GM18951 (cell line): ENCODE results near the gene YDJC.
"Not testable (repeated sequence)": the region's sequence is repeated elsewhere in the genome, so short reads cannot be mapped to it uniquely, and the experiment has no call there.

Experiments
- POLR2A ChIP-seq: IDR thresholded peaks from 4 replicates; pipeline ENCODE4 v1.6.1; 2011; ENCODE audit warnings: mild to moderate bottlenecking; ENCODE audit not compliant: insufficient read length, insufficient read depth; ENCODE audit errors: extremely low read depth
- in situ Hi-C: fragments of 300-500 bp; cut with MboI; formaldehyde crosslinking; loops from one replicate; pipeline ENCODE4 v1.12.0; 2022; ENCODE audit warnings: low sequenced_read_pairs, mixed read lengths, inconsistent platforms; ENCODE audit not compliant: unreplicated experiment

YDJC gene

DNA sequence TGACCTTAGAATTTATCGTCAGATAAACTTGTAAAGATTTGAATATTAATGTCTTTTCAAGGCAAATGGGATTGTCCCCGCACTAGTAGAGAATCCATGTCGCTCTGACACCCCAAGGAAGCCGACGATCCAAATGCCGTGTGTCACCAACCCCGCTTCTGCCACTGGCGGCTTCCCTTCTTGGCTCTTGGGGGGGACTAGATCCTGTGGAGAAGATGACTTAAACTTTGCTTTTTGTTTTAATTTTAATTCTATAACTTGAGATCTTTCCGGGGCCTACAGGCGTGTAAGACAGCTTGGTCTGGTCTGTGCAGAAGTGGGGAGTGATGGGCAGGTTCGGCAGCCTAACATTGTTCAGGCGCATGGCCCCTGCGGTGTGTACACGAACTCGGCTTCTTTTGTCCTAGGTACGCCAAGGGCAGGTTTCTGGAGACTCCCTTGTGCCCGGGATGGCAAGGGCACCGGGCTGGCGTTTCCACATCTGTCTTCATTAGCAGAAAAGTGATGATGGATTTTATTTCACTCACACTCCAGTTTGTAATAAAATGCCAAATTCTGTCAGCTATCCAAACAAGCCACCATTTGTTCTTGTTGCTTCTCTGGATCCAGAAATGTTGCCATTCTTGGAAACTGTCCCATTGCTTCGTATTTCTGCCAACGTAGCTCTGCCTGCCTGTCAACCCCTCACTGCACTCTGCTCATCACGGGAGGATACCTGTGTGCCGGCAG, 6.7 kb downstream of the YDJC start:
- in situ Hi-C loops = no loop called here
- no peak for TF ChIP-seq POLR2A

DNA sequence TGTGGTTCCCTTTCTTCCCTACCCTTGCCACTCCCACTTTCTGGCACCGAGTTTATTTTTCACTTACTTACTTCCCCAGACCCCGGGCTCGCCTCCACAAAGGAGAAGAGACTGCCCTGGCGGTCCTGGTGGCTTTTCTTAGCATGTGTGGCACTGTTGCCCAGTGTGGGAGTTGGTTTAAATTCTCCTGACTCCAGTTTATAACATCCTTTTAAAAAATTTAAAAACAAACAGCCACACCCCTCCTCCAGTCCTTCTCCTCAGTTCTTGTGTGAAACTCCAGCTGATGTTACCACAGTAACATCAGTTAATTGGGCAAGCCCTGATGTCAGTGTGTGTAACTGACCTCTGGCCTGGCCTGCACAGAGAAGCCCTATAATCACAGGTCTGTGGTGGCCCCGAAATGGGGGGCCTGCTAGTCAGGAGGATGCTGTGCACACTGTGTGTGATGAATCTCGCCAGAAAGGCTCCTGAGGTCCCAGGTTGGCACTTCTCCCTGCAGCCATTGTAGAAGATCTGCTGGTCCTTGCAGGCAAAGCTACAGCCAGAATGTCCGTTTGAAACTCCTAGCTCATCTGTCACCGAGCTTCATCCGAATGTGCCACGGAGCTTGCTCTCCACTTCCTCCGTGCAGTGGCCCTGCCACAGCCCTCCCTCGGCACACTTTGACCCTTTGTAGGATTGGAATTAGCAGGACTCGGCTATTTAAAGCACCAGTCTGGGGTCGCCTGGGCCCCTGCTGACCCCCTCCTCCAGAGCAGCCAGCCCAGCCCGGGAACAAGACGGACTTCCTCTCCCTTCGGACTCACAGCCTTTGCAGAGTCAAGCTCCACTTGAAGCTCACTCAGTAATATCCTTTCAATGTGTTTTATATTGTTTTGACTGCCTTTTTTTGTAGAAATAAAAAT, 7.6 kb downstream of the YDJC start:
- in situ Hi-C loops = no loop called here
- no peak for TF ChIP-seq POLR2A

DNA sequence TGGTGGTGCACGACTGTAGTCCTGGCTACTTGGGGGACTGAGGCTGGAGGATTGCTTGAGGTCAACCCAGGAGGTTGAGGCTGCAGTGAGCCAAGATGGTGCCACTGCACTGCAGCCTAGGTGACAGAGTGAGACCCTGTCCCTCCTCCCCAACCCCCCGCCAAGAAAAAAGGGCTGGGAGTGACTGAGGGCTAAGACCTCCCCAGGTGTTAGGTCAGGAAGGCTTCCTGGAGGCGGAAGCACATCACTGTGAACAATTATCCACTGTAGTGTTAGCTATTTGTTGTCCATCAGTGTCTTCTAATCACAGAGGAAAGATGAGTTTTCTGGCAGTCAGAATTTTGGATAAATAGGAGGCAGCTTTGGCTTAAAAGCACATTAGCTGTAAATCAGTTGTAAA, 8.8 kb downstream of the YDJC start:
- in situ Hi-C loops = no loop called here
- no peak for TF ChIP-seq POLR2A

- in situ Hi-C loops = not testable (repeated sequence)
Observed at GRCh38 chr22:21617337-21617736, 12.5 kb downstream of the YDJC start.

DNA sequence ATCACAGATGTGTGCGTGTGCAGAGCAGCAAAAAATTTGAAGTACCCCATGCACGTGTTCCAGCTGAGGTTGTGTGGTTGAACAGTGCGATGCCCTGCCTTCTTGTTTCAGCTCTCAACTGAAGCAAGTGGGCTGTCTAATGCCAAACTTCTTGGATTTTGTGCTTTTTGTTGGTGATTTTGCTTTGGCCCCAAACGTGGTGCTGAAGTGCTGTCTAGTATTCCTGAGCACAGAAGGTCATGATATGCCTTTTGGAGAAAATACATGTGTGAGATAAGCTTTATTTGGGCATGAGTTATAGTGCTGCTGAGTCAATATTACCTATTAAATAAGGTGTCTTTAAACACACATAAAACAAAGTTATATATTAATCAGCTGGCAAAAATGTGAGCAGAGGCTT, 14.1 kb downstream of the YDJC start:
- no peak for TF ChIP-seq POLR2A
- in situ Hi-C loops = no loop called here

GRCh38 chr22:21613553-21614233, 16.1 kb downstream of the YDJC start:
- in situ Hi-C loops = no loop called here
- TF ChIP-seq POLR2A = no peak

DNA sequence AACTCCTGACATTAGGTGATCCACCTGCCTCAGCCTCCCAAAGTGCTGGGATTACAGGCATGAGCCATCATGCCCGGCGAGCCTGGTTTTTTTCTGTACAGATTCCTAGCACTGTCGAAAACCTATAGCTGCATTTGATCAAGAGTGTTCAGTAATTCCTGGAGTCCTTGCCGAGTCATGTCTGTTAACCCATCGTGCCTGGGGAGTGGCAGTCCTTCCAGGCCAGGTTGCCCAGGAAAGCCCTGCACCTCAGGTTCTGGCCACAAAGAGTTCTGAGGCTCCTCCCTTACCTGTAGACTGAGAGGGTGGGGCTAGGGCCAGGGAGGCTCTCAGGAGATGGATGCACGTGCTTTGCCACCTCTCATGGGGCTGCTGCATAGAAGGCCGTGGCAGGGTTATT, 17.0 kb downstream of the YDJC start:
- in situ Hi-C loops = no loop called here
- TF ChIP-seq POLR2A = no peak

DNA sequence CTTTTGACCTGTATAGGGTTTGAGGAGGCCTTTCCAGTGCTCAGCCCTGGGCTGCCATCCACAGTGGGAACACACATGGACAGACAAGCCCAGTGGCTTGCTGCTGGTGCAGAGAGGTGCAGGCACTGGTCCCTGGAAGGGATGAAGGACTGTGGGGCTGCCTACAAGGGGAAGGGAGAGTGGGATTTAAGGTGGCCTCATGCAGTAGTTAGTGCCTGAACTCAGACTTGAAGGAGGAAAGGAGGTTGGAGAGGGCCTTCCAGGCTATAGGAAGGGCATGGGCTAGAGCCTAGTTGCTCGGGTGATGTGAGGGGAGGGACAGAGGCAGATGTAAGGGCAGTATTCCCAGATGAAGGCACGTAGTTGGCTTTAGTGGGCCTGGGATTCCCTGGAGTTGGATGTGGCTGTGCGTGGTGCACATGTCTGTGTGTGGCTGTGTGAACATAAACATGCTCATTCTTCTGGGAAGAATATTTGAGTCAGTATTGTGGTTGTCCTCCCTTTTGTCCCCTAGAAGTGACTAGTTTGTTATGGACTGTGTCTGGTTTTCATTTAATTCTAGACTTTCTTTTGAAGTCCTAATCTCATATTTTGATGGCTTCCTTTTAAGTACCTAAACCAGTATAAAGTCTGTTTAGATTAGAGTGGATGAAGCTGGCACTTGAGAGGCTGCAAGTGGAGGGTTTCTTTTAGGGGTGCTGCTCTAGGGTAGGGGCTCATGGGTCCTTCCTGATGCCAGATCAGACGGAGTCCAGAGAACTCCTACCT, 18.4 kb downstream of the YDJC start:
- no peak for TF ChIP-seq POLR2A
- in situ Hi-C loops = no loop called here

- in situ Hi-C loops = not testable (repeated sequence)
Observed at GRCh38 chr22:21609556-21610157, 20.2 kb downstream of the YDJC start.

DNA sequence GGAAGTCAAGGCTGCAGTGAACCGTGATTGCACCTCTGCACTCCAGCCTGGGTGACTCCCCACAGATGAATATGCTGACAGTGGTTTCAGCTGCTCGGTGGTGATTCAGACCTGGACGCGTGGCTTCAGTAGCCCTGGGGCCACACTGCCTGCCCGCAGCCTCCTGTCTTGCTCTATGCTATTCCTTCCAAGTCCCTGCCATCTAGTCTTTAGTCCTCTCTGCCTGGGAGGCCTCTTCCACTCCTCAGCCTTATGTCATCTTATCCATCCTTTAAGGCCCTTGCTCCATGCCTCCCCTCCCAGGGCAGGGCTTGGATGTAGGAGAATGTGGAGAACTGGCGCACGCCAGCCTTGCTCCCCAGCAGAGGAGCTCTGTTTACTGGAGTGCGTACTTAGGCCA, 23.0 kb downstream of the YDJC start:
- no peak for TF ChIP-seq POLR2A
- in situ Hi-C loops = no loop called here

- TF ChIP-seq POLR2A = no peak
- in situ Hi-C loops = no loop called here
Observed at GRCh38 chr22:21605887-21606564, 23.8 kb downstream of the YDJC start.

GRCh38 chr22:21603973-21604372, 25.8 kb downstream of the YDJC start:
- no peak for TF ChIP-seq POLR2A
- in situ Hi-C loops = no loop called here
